ENCODE results near the gene GRM7.

Gene GRM7

GRCh38 chr3:7447197-7447769 lies 586.4 kb downstream of the GRM7 start:
- POLR2A ChIA-PET (ENCODE audit: low non-redundant PET): no interaction called here
- CTCF ChIA-PET: no interaction called here
- H3K27ac ChIP-seq: no peak overlapping the region
- DNase-seq (ENCODE audit: low spot score): no peak
- no peak for TF ChIP-seq CTCF (conservative IDR thresholded peaks at IDR 0.05; ENCODE audit: low read depth)

DNA sequence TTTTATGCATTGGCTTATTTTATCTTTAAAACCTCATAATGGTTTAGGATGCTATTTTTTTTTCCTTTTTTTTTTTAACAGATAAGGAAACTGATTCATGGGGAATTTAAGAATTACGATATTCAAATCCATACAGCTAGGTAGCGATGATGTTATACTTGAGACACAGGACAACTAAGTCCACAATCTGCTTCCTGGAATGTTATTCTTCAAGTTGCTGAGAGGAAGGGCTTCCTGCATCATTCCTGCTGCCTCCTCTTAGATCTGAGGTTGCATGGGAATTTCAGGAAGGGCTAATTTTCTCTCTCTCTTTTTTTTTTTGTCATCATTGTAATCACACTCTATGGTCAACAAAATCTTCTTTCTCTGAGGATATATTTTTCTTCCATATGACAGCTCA lies 595.5 kb downstream of the GRM7 start:
- TF ChIP-seq CTCF (conservative IDR thresholded peaks at IDR 0.05; ENCODE audit: low read depth): no peak
- CTCF ChIA-PET: no interaction called here
- no peak for DNase-seq (ENCODE audit: low spot score)
- H3K27ac ChIP-seq: no peak overlapping the region
- POLR2A ChIA-PET (ENCODE audit: low non-redundant PET): no interaction called here

GRCh38 chr3:7461202-7461825 lies 600.4 kb downstream of the GRM7 start:
- ChIA-PET CTCF (no interaction called here), POLR2A (ENCODE audit: low non-redundant PET) (no interaction called here)
- TF ChIP-seq CTCF (conservative IDR thresholded peaks at IDR 0.05; ENCODE audit: low read depth): no peak
- no peak for DNase-seq (ENCODE audit: low spot score)
- no peak overlapping the region for H3K27ac ChIP-seq

DNA sequence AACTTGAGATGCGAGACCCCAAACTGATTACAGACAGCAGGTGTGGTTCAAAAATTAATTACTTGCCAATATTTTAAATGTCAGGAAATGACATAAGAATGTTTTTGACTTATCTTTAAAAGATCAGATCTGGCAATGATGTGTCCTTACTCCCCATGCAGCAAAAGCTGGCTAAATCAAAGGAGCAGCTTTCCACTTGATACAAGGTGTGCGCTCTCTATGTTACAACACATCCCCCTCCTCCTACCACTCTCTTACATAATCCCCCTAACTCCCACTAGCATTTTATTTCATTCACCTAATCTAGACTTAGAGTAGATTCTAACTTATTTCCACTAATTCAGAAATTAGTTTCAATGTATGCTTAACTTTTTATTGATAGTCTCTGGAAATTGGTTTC lies 609.0 kb downstream of the GRM7 start:
- ChIA-PET POLR2A (ENCODE audit: low non-redundant PET) (no interaction called here), CTCF (no interaction called here)
- DNase-seq (ENCODE audit: low spot score): no peak
- TF ChIP-seq CTCF (conservative IDR thresholded peaks at IDR 0.05; ENCODE audit: low read depth): no peak
- H3K27ac ChIP-seq: no peak overlapping the region

DNA sequence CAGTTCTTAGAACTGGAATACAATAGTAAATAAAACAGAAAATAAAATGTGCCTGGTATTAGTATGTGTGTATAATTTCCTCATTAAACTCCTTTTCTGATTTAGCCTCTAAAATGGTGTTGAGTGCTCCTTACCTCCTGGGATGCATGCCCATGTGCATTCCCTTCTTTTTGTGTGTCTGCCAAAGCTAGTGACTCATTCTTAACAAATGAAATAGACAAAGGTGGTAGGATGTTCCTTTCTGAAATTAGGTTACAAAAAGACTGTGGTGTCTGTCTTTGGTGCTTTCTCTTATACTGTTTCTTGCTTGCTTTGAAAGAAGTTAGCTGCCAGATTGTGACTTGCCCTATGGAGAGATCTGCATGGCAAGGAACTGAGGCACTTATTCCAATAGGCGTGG lies 623.7 kb downstream of the GRM7 start:
- ChIA-PET POLR2A (ENCODE audit: low non-redundant PET) (no interaction called here), CTCF (no interaction called here)
- H3K27ac ChIP-seq: no peak overlapping the region
- DNase-seq (ENCODE audit: low spot score): peak; percentile 3
- no peak for TF ChIP-seq CTCF (conservative IDR thresholded peaks at IDR 0.05; ENCODE audit: low read depth)

GRCh38 chr3:7487763-7488162 lies 626.8 kb downstream of the GRM7 start:
- no peak for DNase-seq (ENCODE audit: low spot score)
- H3K27ac ChIP-seq: no peak overlapping the region
- ChIA-PET CTCF (no interaction called here), POLR2A (ENCODE audit: low non-redundant PET) (no interaction called here)
- TF ChIP-seq CTCF (conservative IDR thresholded peaks at IDR 0.05; ENCODE audit: low read depth): no peak

Measured in RWPE1 (cell line).